HuH-7.5 (cell line): ENCODE results near the gene SFMBT2.
"Not testable (repeated sequence)": the region's sequence is repeated elsewhere in the genome, so short reads cannot be mapped to it uniquely, and the experiment has no call there.

Experiments
- DNase-seq: peaks from one replicate; pipeline ENCODE4 v3.0.0; 2011; ENCODE audit warnings: low spot score

SFMBT2 gene

GRCh38 chr10:7218968-7219367 is 191.9 kb downstream of the SFMBT2 start:
- no peak for DNase-seq

- not testable (repeated sequence) for DNase-seq
These were observed 198.1 kb downstream of the SFMBT2 start for GRCh38 chr10:7212696-7213095.

- DNase-seq = no peak
These were observed 198.8 kb downstream of the SFMBT2 start for GRCh38 chr10:7211857-7212577.

- no peak for DNase-seq
These were observed 200.3 kb downstream of the SFMBT2 start for GRCh38 chr10:7210516-7210915.

GRCh38 chr10:7209458-7209857 is 201.4 kb downstream of the SFMBT2 start:
- no peak for DNase-seq

- no peak for DNase-seq
These were observed 204.3 kb downstream of the SFMBT2 start for GRCh38 chr10:7206412-7207100.

- no peak for DNase-seq
These were observed 205.2 kb downstream of the SFMBT2 start for GRCh38 chr10:7205656-7206055.

GRCh38 chr10:7202793-7203355 is 208.0 kb downstream of the SFMBT2 start:
- no peak for DNase-seq

GRCh38 chr10:7199152-7199760 is 211.6 kb downstream of the SFMBT2 start:
- no peak for DNase-seq

GRCh38 chr10:7196284-7196683 is 214.6 kb downstream of the SFMBT2 start:
- no peak for DNase-seq

- DNase-seq = no peak
These were observed 215.7 kb downstream of the SFMBT2 start for GRCh38 chr10:7195118-7195517.

GRCh38 chr10:7194571-7194970 is 216.3 kb downstream of the SFMBT2 start:
- no peak for DNase-seq

GRCh38 chr10:7193369-7193768 is 217.5 kb downstream of the SFMBT2 start:
- DNase-seq = no peak

- no peak for DNase-seq
These were observed 217.9 kb downstream of the SFMBT2 start for GRCh38 chr10:7192831-7193361.

- DNase-seq = no peak
These were observed 218.8 kb downstream of the SFMBT2 start for GRCh38 chr10:7192061-7192460.

- DNase-seq = not testable (repeated sequence)
These were observed 220.1 kb downstream of the SFMBT2 start for GRCh38 chr10:7190772-7191171.

- no peak for DNase-seq
These were observed 220.9 kb downstream of the SFMBT2 start for GRCh38 chr10:7189909-7190308.

GRCh38 chr10:7188456-7189050 is 222.3 kb downstream of the SFMBT2 start:
- DNase-seq = no peak

- no peak for DNase-seq
These were observed 224.3 kb downstream of the SFMBT2 start for GRCh38 chr10:7186387-7187018.

GRCh38 chr10:7185367-7185690 is 225.5 kb downstream of the SFMBT2 start:
- no peak for DNase-seq

- no peak for DNase-seq
These were observed 226.0 kb downstream of the SFMBT2 start for GRCh38 chr10:7184660-7185366.
